GM21737 (cell line): Measurements from ENCODE around the gene ADARB1.

Experiments used
- ATAC-seq: cut with Tn5 transposase; IDR thresholded peaks from one replicate; pipeline ENCODE4 v1.9.1; 2021; ENCODE audit warnings: mild to moderate bottlenecking, moderate library complexity; ENCODE audit not compliant: unreplicated experiment

Gene ADARB1

DNA sequence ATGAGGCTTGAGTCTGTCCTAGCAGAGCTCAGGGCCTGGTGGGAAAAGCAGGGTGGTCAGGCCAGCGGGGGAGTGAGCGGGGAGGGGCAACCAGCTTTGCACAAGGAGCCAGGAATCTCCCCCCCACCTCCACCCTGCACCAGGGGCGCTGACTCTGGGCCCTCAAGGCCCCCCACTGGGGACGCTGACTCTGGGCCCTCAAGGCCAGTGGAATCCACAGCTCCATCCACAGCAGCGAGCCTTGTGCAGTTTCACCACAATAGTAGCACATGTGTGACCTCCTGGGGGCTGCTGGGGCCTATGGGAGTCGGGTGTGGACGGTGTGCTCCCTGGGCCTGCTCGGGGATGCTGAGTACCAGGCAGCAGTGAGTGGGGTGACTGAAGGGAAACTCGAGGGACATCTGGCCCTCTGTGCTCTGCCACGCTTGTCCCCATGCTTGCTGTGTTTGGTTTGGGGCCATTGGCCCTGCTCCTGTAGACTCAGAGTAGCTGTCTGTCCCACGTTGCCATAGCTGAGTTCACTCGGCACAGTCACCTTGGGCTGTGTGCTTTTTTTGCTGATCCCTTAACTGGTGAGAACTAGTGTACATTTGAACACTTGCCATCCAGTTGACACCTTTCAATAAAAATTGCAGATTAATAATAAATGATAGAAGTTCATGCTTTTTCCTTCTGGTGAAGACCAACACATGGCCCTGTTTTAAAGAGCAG is 89.2 kb downstream of the ADARB1 start:
- no peak for ATAC-seq

DNA sequence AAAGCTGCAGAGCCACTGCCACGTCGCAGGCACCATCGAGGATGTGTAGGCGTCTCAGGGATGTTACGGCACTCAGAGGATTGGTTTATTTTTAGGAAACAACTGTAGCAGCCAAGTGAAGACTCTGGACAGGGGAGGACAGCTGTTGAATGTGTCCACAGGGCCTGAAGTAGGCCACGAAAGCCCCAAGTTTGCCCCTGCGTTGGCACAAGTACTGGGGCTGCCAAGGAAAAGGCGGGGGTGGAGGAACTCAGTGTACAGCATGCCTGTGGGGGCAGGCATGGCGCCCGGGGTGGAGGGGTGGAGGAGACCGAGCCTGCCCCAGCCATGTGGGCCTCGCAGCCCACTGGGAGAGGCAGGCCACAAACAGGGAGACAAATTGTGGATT is 89.7 kb downstream of the ADARB1 start:
- no peak for ATAC-seq

DNA sequence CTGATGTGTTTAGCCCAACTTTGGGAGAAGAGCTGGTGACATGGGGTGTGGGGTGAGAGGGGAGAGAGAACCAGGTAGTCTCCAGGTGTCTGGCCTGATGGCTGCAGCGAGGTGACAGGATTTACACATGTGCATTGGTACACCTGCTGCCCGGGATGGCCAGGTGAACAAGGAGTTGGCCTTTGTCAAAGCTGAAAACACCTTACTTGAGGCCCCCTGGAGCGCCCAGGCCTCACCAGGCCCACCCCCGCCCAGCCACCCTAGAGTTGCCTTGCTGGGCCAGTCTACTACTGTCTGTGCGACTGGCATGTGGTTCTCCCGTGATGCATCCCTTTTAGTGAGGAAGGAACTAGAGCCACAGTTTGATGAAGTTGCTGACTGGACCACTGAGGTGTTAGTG is 90.5 kb downstream of the ADARB1 start:
- no peak for ATAC-seq

DNA sequence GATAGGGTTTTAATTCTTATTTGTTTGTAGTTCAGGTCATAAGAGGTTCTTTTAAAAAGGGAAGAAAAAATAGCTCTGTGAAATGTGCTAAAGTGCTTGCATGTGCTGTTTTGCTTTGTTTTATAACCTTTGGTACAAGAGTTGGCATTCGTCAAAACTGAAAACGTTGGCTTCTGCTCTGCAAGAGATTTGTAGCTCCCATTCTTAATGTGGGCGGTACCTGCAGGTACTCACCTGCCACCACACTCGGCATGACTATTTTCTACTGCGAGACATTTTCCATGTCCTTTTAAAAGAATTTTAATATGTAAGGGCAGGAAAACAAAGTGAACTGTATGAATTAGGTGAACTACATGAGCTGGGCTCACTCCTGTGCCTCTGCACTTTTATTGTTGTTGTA is 92.6 kb downstream of the ADARB1 start:
- ATAC-seq = no peak

DNA sequence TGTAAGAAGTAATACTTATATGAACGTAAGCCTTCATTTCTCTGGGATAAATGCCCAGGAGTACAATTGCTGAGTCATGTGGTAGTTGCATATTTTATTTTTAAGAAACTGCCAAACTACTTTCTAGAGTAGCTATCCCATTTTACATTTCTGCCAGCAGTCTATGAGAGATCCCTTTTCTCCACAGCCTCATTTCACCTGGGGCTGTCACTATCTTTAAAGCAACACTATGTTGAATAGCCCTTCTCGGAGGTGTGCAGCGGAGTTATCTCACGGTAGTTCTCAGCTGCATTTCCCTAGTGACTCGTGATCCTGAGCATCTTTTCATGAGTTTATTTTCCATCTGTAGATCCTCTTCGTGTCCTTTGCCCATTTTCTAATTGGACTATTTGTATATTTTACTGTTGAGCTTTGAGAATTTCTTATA is 93.4 kb downstream of the ADARB1 start:
- no peak for ATAC-seq

DNA sequence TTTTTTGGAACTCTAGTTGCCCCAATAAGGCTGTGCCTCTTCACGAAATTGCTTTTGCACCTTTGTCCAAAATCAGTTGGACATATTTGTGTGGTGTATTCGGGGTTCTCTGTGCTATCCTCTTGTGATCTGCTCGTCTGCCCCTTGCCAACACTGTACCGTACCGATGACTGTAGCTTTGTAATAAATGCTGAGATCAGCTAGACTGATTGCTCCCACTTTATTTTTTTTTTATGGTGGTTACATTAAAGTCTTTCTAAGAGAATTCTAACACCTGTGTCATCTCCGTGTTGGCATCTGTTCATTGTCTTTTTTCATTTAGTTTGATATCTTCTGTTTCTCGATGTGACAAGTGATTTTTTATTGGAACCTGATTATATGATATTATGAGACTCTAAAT is 94.1 kb downstream of the ADARB1 start:
- no peak for ATAC-seq

DNA sequence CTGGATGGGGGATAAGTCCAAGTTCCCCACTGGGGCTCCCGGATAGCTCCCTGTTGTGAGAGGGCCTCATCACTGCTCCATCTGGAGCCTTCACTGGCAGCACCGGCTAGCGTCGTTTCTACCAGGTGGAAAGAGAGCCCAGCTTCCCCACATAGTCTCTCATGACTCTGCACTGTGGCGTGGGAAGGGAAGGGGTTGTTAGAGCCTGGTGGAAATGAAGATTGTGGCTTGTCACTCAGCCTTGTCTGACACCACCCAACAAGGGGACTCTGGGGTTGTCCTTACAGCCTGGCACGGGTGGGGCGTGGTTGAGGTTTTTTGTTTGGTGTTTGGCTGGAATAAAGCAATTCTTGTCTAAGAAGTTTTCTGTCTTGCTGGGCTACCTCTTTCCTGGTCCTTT is 94.6 kb downstream of the ADARB1 start:
- ATAC-seq = no peak

DNA sequence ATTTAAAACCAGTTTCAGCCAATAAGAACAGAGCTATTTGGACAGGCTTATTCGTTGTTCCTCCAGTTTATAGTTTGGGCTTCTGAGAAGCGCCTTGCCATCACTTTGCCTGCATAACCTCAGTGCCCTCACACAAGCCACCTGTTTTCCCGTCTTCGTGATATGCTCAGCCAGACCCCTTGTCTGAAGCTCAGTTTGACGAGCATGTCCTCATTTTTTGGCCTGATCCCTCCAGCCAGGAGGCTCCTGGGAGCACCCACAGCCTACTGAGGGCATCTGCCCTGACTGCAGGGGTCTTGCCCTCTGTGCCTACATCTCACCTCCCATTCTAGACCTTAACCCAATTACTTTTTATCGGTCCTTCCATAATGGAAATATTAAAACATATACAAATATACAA is 95.3 kb downstream of the ADARB1 start:
- ATAC-seq = no peak

DNA sequence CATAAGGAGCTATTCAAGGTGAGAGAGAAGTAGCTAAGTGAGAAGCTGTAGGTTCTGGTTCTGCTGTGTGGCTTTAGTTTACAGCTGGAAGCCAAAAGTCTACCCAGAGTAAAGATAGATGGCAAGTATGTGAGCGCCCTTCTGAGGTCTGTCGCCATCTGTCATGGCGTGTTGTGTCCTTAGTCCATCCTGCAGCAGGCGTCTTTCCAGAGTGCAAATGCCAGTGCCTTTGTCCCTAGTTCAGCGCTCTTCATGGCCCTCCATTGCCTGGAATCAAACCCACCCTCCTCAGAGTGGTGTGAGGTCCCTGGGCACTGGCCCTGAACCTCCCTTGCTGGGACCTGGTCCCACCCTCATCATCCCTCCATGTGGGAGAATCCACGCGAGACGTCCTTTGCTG is 96.6 kb downstream of the ADARB1 start:
- ATAC-seq = no peak

DNA sequence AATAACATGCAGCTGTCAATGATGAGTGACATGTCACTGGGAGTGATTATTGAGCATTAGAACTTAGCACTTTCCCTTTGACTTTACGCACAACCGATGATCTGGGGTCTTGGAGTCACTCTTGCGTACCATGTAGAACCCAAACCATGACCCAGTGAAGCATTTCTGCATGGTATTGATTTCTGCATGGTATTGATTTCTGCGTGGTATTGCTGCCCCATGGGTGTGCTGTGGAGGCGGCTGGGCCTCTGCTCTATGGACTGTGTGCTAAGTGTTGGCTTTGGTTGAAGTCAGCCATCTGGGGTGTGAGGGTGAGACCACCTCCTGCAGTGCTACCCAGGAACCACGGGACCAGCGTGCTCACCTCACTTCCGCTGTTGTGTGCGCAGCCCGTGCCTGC is 98.0 kb downstream of the ADARB1 start:
- no peak for ATAC-seq

DNA sequence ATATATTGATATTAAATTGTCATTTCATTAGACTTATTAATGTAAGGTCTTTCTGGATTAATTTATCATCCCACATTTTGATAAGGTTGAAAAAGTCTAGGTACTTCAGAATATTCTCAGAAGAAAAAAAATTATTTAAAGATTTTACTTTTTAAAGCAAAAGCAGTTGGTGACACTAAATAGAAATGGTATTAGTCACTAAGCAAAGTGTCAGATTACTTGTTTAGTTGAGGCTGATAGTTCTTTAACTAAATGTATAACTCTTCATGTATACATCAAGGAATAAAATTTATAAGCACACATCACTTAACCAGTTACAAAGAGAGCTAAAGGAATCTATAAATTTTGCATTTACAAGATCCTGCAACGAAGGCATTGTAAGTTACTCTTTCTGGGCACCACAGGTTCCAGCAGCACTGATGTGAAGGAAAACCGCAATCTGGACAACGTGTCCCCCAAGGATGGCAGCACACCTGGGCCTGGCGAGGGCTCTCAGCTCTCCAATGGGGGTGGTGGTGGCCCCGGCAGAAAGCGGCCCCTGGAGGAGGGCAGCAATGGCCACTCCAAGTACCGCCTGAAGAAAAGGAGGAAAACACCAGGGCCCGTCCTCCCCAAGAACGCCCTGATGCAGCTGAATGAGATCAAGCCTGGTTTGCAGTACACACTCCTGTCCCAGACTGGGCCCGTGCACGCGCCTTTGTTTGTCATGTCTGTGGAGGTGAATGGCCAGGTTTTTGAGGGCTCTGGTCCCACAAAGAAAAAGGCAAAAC is 101.1 kb downstream of the ADARB1 start:
- no peak for ATAC-seq

DNA sequence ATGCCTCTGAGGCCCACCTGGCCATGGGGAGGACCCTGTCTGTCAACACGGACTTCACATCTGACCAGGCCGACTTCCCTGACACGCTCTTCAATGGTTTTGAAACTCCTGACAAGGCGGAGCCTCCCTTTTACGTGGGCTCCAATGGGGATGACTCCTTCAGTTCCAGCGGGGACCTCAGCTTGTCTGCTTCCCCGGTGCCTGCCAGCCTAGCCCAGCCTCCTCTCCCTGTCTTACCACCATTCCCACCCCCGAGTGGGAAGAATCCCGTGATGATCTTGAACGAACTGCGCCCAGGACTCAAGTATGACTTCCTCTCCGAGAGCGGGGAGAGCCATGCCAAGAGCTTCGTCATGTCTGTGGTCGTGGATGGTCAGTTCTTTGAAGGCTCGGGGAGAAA is 101.8 kb downstream of the ADARB1 start:
- ATAC-seq = no peak

DNA sequence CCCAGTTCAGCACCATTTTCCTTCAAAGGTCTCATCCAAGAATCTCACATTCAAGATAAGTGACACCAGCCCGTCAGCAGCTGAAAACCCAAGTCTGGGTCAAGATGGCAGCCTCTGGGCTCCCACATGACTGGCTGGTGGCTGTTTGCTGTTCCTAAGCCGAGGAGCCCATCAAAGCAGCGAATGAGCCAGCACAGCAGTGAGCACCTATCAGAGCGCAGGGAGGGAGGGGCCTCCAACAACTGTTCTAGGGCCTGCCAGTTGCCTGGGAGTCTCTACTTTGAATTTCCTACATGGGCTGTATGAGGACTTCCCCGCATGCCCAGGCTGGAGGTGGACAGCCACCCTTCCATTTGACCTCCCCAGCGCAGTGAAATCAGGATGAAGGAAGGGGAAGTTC is 102.7 kb downstream of the ADARB1 start:
- no peak for ATAC-seq

DNA sequence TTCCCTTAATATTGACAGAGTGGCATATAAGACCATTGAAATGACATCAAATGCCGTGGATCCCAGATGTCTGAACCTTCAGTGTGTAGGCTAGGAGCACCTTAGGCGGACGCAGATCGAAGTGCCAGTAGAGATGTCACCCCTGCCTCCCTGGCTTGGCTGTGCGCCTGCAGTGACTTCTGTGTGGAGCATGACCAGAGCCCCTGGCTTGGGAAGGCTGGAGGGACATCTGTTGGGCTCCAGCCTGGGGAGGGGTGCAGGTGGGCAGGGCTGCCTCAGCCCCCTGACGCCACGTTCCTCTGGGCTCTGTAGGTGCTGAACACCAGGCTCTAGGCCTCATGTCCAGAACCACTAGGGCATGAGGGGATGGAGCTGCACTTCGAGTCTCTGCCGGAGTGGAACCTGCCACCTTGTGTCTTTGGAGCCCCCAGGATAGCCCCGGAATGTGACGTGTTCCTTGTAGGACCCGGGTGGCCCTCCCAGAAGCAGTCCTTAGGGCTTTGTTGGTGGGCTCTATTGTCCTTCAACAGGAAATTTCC is 103.8 kb downstream of the ADARB1 start:
- ATAC-seq = no peak

DNA sequence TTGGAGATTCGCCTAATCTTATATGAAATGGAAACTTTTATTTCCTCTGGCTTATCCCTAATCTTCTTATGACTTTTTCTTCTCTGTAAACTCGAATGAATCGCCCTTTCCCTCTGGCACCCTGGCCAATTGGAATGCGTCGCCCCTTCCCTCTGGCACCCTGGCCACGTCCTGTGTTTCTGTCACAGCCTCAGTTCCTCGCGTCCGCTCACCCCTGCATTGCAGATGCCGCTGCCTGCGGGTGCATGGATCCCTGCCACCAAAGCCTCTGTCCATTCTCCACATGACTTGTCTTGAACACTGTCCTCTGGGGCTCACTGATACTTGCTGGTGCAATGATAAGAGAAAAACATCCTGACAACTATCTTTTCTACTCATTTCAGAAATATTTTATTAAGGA is 104.6 kb downstream of the ADARB1 start:
- no peak for ATAC-seq

DNA sequence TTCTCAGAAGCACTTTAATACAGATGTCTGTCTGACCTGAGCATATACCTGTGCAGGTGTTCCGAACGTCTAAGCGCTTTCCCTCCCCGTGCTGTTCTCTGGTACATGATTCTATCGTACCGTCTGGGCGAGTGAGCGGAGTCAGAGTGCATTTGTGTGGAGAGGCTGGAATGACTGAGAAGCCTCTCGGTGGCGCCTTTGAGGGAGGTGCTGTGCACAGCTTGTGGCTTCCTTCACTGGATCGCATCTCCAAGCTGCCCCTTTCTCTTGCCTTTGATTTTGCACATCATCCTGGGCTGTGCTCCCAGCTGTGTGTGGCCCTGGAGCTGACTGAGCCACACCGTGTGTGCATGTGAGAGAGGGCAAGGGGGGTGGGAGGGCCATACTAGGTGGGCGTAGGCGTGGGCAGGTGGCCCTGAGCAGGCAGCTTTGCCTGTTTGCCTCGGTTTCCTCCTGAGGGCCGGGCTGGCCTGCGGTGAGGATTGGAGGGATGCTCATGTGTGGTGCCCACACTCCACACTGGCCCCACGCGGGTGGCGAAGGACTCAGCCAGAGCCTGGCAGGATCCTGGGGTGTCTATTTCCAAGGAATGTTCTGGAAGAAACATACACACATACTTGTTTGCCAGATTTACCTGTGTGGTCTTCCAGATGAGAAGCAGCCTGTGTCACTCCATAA is 105.3 kb downstream of the ADARB1 start:
- ATAC-seq = no peak

DNA sequence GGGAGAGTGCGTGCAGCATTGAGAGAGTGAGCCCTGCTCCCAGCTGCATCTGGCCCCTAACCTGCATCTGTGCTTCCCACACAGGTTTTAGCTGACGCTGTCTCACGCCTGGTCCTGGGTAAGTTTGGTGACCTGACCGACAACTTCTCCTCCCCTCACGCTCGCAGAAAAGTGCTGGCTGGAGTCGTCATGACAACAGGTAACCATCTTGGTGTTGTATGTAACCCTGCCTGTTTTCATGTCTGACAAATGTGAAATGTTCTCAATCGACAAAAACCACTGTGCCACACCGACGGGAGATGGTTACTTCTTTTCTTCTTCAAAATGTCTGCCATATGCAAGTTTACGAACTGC is 105.8 kb downstream of the ADARB1 start:
- ATAC-seq = no peak

DNA sequence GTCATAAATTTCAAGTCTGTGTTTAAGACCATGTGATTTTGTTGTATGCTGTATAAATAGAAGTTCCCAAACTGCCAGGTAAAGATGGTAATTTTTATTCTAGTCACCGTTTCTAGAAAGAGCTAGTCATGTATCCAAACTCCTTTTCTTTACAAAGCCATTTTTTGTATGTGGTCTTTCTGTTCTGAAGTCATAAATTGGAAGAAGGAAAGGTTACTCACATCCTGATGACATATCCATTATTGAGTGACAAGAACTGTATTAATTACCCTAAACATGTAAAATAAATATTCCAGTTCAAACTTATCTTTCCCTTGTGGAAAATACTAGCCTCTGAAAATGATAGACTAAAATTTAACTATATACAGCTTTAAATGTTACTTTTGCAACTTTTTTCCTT is 108.6 kb downstream of the ADARB1 start:
- no peak for ATAC-seq

DNA sequence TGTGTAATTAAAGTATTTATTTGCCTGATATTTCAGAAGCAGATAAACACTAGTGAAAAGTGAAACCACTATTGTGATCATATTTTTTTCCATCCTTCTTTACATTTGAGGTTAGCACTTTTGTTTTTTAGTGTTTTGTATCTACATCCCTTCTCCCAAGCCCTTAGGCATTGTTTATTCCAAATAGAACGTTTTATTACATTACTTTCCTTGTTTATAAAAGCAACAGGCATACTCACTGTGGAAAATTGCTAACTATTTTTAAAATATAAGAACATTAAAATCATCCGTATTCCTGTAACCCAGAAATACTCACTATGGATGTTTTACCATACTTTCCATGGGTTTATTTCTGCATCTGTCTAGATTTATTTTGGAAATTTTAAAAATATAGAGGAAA is 109.5 kb downstream of the ADARB1 start:
- ATAC-seq = no peak

DNA sequence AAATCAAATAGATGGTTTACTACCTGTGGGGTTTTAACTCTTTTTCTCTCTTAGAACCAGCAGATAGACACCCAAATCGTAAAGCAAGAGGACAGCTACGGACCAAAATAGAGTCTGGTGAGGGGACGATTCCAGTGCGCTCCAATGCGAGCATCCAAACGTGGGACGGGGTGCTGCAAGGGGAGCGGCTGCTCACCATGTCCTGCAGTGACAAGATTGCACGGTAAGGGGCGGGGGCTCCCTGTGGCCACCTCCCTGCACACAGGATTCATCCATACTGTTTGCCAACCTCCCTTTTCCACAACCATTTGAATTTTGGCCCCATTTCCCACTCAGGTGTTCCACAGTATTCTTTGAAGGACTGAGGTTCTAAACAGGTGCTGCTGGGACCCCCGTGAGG is 110.5 kb downstream of the ADARB1 start:
- no peak for ATAC-seq

DNA sequence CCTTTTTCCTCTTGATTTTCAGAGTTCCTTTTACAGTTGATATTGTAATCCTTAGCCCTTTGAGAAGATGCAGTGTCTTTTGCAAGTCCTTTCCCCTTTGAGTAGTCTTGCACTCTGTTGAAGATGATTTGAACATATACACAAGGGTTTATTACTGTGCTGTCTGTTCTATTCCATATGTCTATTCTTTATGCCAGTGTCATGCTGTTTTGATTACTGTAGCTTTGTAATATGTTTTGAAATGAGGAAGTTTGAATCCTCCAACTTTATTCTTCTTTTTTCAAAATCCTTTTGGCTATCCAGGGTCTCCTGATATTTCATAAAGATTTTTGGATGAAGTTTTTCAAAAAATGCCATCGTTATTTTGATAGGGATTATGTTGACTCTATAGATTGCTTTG is 112.3 kb downstream of the ADARB1 start:
- no peak for ATAC-seq

DNA sequence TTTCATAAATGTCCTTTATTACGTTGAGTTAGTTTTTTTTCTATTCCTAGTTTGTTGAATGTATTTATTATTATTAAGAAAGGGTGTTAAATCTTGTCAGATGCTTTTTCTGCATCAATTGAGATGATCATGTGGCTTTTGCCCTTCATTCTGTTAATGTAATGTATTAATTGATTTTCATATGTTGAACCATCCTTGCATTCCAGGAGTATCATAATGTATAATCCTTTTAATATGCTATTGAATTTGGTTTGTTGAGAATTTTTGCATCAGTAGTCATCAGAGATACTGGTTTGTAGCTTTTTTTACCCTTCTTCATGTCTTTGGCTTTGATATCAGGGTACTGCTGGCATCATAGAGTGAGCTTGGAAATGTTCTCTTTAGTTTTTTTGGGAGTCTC is 113.3 kb downstream of the ADARB1 start:
- no peak for ATAC-seq
